CD14-positive monocyte (primary cell): ENCODE measurements around the gene VWF. TPM values are rescaled to one million over a fixed set of nuclear protein-coding genes. Genes with fewer than 3 reads are reported as not detected.

Experiments used
- DNase-seq, 3 donors: peaks; one replicate each; pipeline ENCODE4 v3.0.0-alpha.2; 2011 to 2022
- H2AFZ ChIP-seq: 2 replicates; pipeline ENCODE4 v1.6.0; 2012; ENCODE audit warnings: mild to moderate bottlenecking, low read depth, low read length, inconsistent platforms; ENCODE audit not compliant: insufficient read depth, poor library complexity, severe bottlenecking
- H3K27ac ChIP-seq, 2 donors: 1 replicate in 1 of 2; 2 replicates in 1 of 2; pipeline ENCODE4 v1.5.1; 2012 to 2013; ENCODE audit warnings: low read length in 2 of 2, control low read depth in 1 of 2, inconsistent platforms in 1 of 2, low read depth in 1 of 2, mild to moderate bottlenecking in 1 of 2
- H3K27me3 ChIP-seq, 2 donors: one replicate each; pipeline versions ENCODE4 v1.6.0 to v1.6.1; 2011 to 2013; ENCODE audit warnings: low read length in 2 of 2; ENCODE audit not compliant: control insufficient read depth in 2 of 2, insufficient read depth in 2 of 2
- H3K36me3 ChIP-seq, 2 donors: replicated peaks in 1 of 2; 1 replicate in 1 of 2; 2 replicates in 1 of 2; pipeline versions ENCODE4 v1.5.1 to v1.6.1; 2012 to 2013; ENCODE audit warnings: low read length in 2 of 2, control low read depth in 1 of 2, inconsistent platforms in 1 of 2, mild to moderate bottlenecking in 1 of 2; ENCODE audit not compliant: insufficient read depth in 2 of 2, control insufficient read depth in 1 of 2
- H3K4me1 ChIP-seq, 2 donors: 1 replicate in 1 of 2; 2 replicates in 1 of 2; pipeline versions ENCODE4 v1.5.1 to v1.6.1; 2012 to 2013; ENCODE audit warnings: low read length in 2 of 2, control low read depth in 1 of 2, inconsistent platforms in 1 of 2, mild to moderate bottlenecking in 1 of 2, moderate library complexity in 1 of 2; ENCODE audit not compliant: insufficient read depth in 2 of 2, control insufficient read depth in 1 of 2
- H3K4me2 ChIP-seq: replicated peaks from 2 replicates; pipeline ENCODE3; 2012; ENCODE audit warnings: low read length, moderate library complexity, mild to moderate bottlenecking; ENCODE audit not compliant: poor library complexity, severe bottlenecking; ENCODE audit errors: extremely low read depth
- H3K4me3 ChIP-seq, 3 experiments: fragments of 200-600 bp in 1 of 3; sonication (generic) in 1 of 3; replicated peaks in 1 of 3; 1 replicate in 2 of 3; 2 replicates in 1 of 3; pipeline ENCODE4 v1.5.1; 2011 to 2013; ENCODE audit warnings: low read length in 3 of 3, mild to moderate bottlenecking in 3 of 3, control low read depth in 2 of 3, low read depth in 2 of 3, inconsistent platforms in 1 of 3, moderate library complexity in 1 of 3
- H3K79me2 ChIP-seq: 2 replicates; pipeline ENCODE4 v1.6.0; 2012; ENCODE audit warnings: mild to moderate bottlenecking, control low read depth, inconsistent platforms, low read length, moderate library complexity; ENCODE audit not compliant: insufficient read depth
- H3K9ac ChIP-seq: 2 replicates; pipeline ENCODE4 v1.6.0; 2017; ENCODE audit warnings: low read length, mild to moderate bottlenecking; ENCODE audit not compliant: insufficient read depth, poor library complexity, severe bottlenecking
- H3K9me3 ChIP-seq, 2 donors: replicated peaks in 1 of 2; 1 replicate in 1 of 2; 2 replicates in 1 of 2; pipeline versions ENCODE4 v1.5.1 to v1.6.1; 2012 to 2013; ENCODE audit warnings: low read length in 2 of 2, control low read depth in 1 of 2; ENCODE audit not compliant: control insufficient read depth in 1 of 2, insufficient read depth in 1 of 2
- H4K20me1 ChIP-seq: 2 replicates; pipeline ENCODE4 v1.6.0; 2012; ENCODE audit warnings: mild to moderate bottlenecking, low read length, control low read depth, moderate library complexity; ENCODE audit not compliant: insufficient read depth
- H3K27ac Mint-ChIP-seq, 7 donors: one replicate each; pipeline ENCODE4 v1.8.0; 2020; ENCODE audit warnings: mild to moderate bottlenecking in 7 of 7, mixed read lengths in 7 of 7, moderate library complexity in 6 of 7, inconsistent platforms in 2 of 7
- H3K27me3 Mint-ChIP-seq, 3 donors: one replicate each; pipeline ENCODE4 v1.8.0; 2021 to 2022; ENCODE audit warnings: low read depth in 3 of 3, mild to moderate bottlenecking in 3 of 3, mixed read lengths in 3 of 3, moderate library complexity in 3 of 3, inconsistent platforms in 1 of 3
- H3K36me3 Mint-ChIP-seq, 2 donors: one replicate each; pipeline ENCODE4 v1.8.0; 2020; ENCODE audit warnings: mixed read lengths in 2 of 2, inconsistent platforms in 1 of 2, mild to moderate bottlenecking in 1 of 2
- H3K4me1 Mint-ChIP-seq: one replicate; pipeline ENCODE4 v1.8.0; 2020; ENCODE audit warnings: mild to moderate bottlenecking, mixed read lengths
- H3K4me3 Mint-ChIP-seq, 2 donors: one replicate each; pipeline ENCODE4 v1.8.0; 2020; ENCODE audit warnings: mild to moderate bottlenecking in 2 of 2, mixed read lengths in 2 of 2, moderate library complexity in 1 of 2
- H3K9me3 Mint-ChIP-seq, 7 donors: one replicate each; pipeline ENCODE4 v1.8.0; 2020 to 2022; ENCODE audit warnings: mixed read lengths in 7 of 7, mild to moderate bottlenecking in 6 of 7, moderate library complexity in 6 of 7, inconsistent platforms in 2 of 7
- CTCF ChIP-seq: fragments of 200-600 bp; IDR thresholded peaks from one replicate; pipeline ENCODE4 v1.8.0; 2022; ENCODE audit warnings: antibody characterized with exemption, mild to moderate bottlenecking
- WGBS: methylation state at CpG from one replicate; pipeline ENCODE4 v1.1.5; 2013; ENCODE audit warnings: missing lambda C conversion rate; ENCODE audit not compliant: insufficient coverage; 5-methylcytosine and 5-hydroxymethylcytosine counted together
- intact Hi-C, 2 donors: fragments of 100-400 bp; cut with micrococcal nuclease; formaldehyde crosslinking; loops; one replicate each; pipeline versions ENCODE4 v1.15.0 to v1.15.1; 2023
- polyA plus RNA-seq, 3 donors: library from polyadenylated mRNA; depleted of rRNA in 1 of 3; unstranded in 2 of 3; stranded (reverse) in 1 of 3; fragments of 300-500 nt in 2 of 3; fragments of >200 nt in 1 of 3; fragmentation: Illumina TruSeq in 2 of 3; gene quantifications; 1 replicate in 2 of 3; 2 replicates in 1 of 3; pipeline ENCODE4 v1.2.3, GENCODE V29; 2012 to 2021

The VWF gene
- polyA plus RNA-seq, 3 donors = 0.17 to 0.49 (median 0.48) TPM

GRCh38 chr12:5916785-5917290, 207.6 kb downstream of the VWF start:
- Histone ChIP-seq H3K4me1 (no peaks in the 10 kb centered on the region), H3K9me3 (no peaks in the 10 kb centered on the region), H2AFZ (no peak overlapping the region), H3K36me3 (no peaks in the 10 kb centered on the region), H3K4me2 (no peak overlapping the region), H3K79me2 (no peaks in the 10 kb centered on the region), H3K27ac (no peak overlapping the region), H3K4me3 (no peak overlapping the region), H3K27me3 (no peaks in the 10 kb centered on the region), H4K20me1 (no peaks in the 10 kb centered on the region), H3K9ac (no peak overlapping the region)
- H3K27me3 Mint-ChIP-seq = no peaks in the 10 kb centered on the region
- no peaks in the 10 kb centered on the region for H3K4me1 Mint-ChIP-seq
- peaks cover 0 to 3% (median 0%) of the 10 kb centered on the region in 7 donors for H3K9me3 Mint-ChIP-seq
- no peaks in the 10 kb centered on the region for H3K36me3 Mint-ChIP-seq
- H3K27ac Mint-ChIP-seq = no peak overlapping the region
- DNase-seq = no peak
- intact Hi-C loops = no loop called here
- no peak overlapping the region for H3K4me3 Mint-ChIP-seq
- no peak for TF ChIP-seq CTCF
- WGBS = no CpG with 5 or more reads among the region's 9 CpGs

DNA sequence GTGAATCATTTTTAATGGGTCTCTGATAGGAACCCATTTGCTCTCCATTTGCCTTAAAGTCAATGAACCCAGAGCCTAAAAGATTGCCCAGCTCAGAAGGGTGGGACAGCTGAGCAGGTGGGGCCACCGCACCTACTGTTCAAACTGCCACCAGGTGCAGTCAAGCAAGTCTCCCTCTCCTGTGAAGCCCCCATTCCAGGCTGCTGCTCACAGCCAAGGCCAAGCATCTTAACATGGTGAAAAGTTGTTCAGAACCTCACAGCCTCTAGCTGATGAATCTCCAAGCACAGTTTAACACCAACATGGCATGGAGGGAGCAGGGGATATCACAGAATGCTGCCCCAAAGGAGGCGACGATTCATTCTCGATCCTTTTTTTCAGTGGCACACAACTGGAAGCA, 209.0 kb downstream of the VWF start:
- Histone ChIP-seq H3K4me1 (no peaks in the 10 kb centered on the region), H3K27me3 (no peaks in the 10 kb centered on the region), H3K9ac (no peak overlapping the region), H3K27ac (no peak overlapping the region), H3K4me3 (no peak overlapping the region), H4K20me1 (no peaks in the 10 kb centered on the region), H3K36me3 (no peaks in the 10 kb centered on the region), H3K9me3 (no peaks in the 10 kb centered on the region), H3K79me2 (no peaks in the 10 kb centered on the region), H3K4me2 (no peak overlapping the region), H2AFZ (no peak overlapping the region)
- Mint-ChIP-seq H3K4me1 (no peaks in the 10 kb centered on the region), H3K4me3 (no peak overlapping the region), H3K9me3 (peaks cover 0 to 3% (median 0%) of the 10 kb centered on the region in 7 donors), H3K36me3 (no peaks in the 10 kb centered on the region), H3K27ac (no peak overlapping the region), H3K27me3 (peaks cover 0 to 3% (median 0%) of the 10 kb centered on the region in 3 donors)
- 100% methylated on average over 3 of the region's 4 CpGs for WGBS
- no peak for TF ChIP-seq CTCF
- intact Hi-C loops = no loop called here
- DNase-seq = no peak
